ENCODE measurements around the gene CCDC149. TPM values are rescaled to one million over a fixed set of nuclear protein-coding genes. Genes with fewer than 3 reads are reported as not detected.

CCDC149 gene
- total RNA-seq, 1 experiment from 2014 or later = 12.7 TPM

DNA sequence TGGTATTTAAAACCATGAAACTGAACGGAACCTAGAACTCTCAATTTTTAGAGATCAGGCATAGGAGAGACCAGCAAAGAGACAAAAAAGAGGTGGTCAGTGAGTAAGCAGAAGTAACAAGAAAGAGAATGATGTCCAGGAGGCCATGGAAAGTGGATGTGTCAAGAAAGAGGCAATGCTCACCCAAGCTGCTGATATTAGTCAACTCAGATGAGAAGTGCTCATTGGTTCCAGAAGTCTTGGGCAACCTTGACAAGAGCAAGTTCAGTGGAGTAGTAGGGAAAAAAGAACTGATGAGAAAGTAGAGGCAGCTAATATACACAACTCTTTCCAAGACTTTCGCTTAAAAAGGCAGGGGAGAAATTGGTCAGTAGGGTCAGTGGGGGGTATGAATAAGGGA, 23.0 kb upstream of the CCDC149 start:
- ChIA-PET CTCF (no interaction called here), POLR2A (no interaction called here)
- TF ChIP-seq, protein P1, sequence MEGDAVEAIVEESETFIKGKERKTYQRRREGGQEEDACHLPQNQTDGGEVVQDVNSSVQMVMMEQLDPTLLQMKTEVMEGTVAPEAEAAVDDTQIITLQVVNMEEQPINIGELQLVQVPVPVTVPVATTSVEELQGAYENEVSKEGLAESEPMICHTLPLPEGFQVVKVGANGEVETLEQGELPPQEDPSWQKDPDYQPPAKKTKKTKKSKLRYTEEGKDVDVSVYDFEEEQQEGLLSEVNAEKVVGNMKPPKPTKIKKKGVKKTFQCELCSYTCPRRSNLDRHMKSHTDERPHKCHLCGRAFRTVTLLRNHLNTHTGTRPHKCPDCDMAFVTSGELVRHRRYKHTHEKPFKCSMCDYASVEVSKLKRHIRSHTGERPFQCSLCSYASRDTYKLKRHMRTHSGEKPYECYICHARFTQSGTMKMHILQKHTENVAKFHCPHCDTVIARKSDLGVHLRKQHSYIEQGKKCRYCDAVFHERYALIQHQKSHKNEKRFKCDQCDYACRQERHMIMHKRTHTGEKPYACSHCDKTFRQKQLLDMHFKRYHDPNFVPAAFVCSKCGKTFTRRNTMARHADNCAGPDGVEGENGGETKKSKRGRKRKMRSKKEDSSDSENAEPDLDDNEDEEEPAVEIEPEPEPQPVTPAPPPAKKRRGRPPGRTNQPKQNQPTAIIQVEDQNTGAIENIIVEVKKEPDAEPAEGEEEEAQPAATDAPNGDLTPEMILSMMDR (IDR thresholded peaks at IDR 0.05; ENCODE audit: unreplicated experiment) = no peak
- BruUV-seq (replicated peaks) = no TSS peak
- Mint-ChIP-seq H3K4me3 (ENCODE audit: unreplicated experiment) (no peak overlapping the region), H3K27me3 (ENCODE audit: insufficient read depth, unreplicated experiment) (no peaks in the 10 kb centered on the region), H3K9me3 (ENCODE audit: unreplicated experiment) (peaks cover 22% of the 10 kb centered on the region), H3K36me3 (ENCODE audit: insufficient read depth, unreplicated experiment) (no peaks in the 10 kb centered on the region), H3K4me1 (ENCODE audit: insufficient read depth, unreplicated experiment) (no peaks in the 10 kb centered on the region), H3K27ac (ENCODE audit: low read depth, unreplicated experiment) (no peak overlapping the region)
- intact Hi-C loops (cut with micrococcal nuclease) = no loop called here
- no peak for DNase-seq (ENCODE audit: unreplicated experiment)

DNA sequence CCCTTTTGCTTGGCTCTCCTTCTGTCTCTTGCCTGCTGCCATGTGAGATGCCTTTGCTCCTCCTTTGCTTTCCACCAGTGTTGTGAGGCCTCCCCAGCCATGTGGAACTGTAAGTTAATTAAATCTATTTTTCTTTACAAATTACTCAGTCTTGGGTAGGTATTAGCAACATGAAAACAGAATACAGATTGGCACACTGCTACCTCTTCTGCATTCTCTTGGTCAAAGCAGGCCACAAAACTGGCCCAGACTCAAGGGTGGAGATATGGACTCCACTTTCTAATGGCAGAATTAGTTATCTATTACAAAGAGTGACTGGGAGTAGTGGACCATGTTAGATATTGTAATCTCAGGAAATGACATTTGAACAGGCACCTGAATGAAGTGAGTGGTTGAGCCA, 21.5 kb upstream of the CCDC149 start:
- Mint-ChIP-seq H3K27ac (ENCODE audit: low read depth, unreplicated experiment) (no peak overlapping the region), H3K9me3 (ENCODE audit: unreplicated experiment) (peaks cover 17% of the 10 kb centered on the region), H3K4me1 (ENCODE audit: insufficient read depth, unreplicated experiment) (no peaks in the 10 kb centered on the region), H3K27me3 (ENCODE audit: insufficient read depth, unreplicated experiment) (peaks cover 9% of the 10 kb centered on the region), H3K4me3 (ENCODE audit: unreplicated experiment) (no peak overlapping the region), H3K36me3 (ENCODE audit: insufficient read depth, unreplicated experiment) (no peaks in the 10 kb centered on the region)
- no TSS peak for BruUV-seq (replicated peaks)
- DNase-seq (ENCODE audit: unreplicated experiment) = no peak
- ChIA-PET POLR2A (no interaction called here), CTCF (no interaction called here)
- intact Hi-C loops (cut with micrococcal nuclease) = no loop called here
- TF ChIP-seq, protein P1 (IDR thresholded peaks at IDR 0.05; ENCODE audit: unreplicated experiment) = no peak

GRCh38 chr4:24933684-24934275, 20.9 kb upstream of the CCDC149 start:
- TF ChIP-seq, protein P1 (IDR thresholded peaks at IDR 0.05; ENCODE audit: unreplicated experiment) = no peak
- DNase-seq (ENCODE audit: unreplicated experiment) = no peak
- H3K4me1 Mint-ChIP-seq (ENCODE audit: insufficient read depth, unreplicated experiment) = no peaks in the 10 kb centered on the region
- H3K9me3 Mint-ChIP-seq (ENCODE audit: unreplicated experiment) = peaks cover 16% of the 10 kb centered on the region
- CTCF ChIA-PET = no interaction called here
- no peak overlapping the region for H3K27ac Mint-ChIP-seq (ENCODE audit: low read depth, unreplicated experiment)
- H3K4me3 Mint-ChIP-seq (ENCODE audit: unreplicated experiment) = no peak overlapping the region
- H3K36me3 Mint-ChIP-seq (ENCODE audit: insufficient read depth, unreplicated experiment) = no peaks in the 10 kb centered on the region
- POLR2A ChIA-PET = no interaction called here
- no TSS peak for BruUV-seq (replicated peaks)
- H3K27me3 Mint-ChIP-seq (ENCODE audit: insufficient read depth, unreplicated experiment) = peaks cover 15% of the 10 kb centered on the region
- intact Hi-C loops (cut with micrococcal nuclease) = no loop called here

DNA sequence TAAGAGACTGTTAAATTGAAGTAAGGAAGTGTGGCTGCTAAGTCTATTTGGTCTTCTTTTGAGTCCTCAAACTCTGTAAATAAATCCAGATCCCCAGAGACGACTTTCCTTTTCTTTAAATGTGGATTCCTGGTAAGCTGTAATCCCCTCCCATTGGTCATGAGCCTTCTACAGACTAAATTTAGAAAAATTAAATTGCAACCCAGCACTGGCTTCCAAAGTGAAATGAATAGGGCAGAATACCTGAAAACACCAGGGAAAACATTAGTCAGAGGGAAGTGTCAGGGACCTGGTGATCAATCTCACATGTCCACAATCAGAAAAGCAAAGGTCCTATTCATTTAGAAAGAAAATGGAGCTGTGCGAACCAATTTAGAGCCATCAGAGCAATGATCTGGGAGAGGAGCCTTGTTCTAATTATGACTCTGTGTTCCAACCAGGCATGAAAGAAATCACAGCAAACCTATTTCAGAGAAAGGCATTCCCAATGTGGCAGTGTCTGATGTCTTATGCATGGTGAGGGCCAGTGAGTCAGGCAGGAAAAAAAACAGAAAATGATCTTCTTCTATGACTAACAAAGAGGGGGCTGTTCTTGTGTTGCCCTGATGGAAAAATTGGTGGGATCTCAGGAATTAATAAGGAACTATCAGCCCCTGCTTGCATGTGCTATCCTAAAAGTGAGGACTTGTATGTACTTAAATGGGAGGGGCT, 19.8 kb upstream of the CCDC149 start:
- H3K36me3 Mint-ChIP-seq (ENCODE audit: insufficient read depth, unreplicated experiment) = no peaks in the 10 kb centered on the region
- intact Hi-C loops (cut with micrococcal nuclease) = no loop called here

More for the DNA sequence above, 19.8 kb upstream of the CCDC149 start:
- TF ChIP-seq, protein P1 (IDR thresholded peaks at IDR 0.05; ENCODE audit: unreplicated experiment) = no peak
- CTCF ChIA-PET = no interaction called here
- POLR2A ChIA-PET = interaction anchor here (0.7 kb wide), 1 partner anchor 54 kb away, joined by 3 read pairs; no protein-coding TSS in a partner anchor
- no peak for DNase-seq (ENCODE audit: unreplicated experiment)
- Mint-ChIP-seq H3K27me3 (ENCODE audit: insufficient read depth, unreplicated experiment) (peaks cover 26% of the 10 kb centered on the region), H3K27ac (ENCODE audit: low read depth, unreplicated experiment) (no peak overlapping the region), H3K4me3 (ENCODE audit: unreplicated experiment) (no peak overlapping the region), H3K9me3 (ENCODE audit: unreplicated experiment) (peaks cover 16% of the 10 kb centered on the region), H3K4me1 (ENCODE audit: insufficient read depth, unreplicated experiment) (no peaks in the 10 kb centered on the region)
- no TSS peak for BruUV-seq (replicated peaks)

Measured in MCF 10A (cell line).